ENCODE results near the gene ECT2L.

DNA sequence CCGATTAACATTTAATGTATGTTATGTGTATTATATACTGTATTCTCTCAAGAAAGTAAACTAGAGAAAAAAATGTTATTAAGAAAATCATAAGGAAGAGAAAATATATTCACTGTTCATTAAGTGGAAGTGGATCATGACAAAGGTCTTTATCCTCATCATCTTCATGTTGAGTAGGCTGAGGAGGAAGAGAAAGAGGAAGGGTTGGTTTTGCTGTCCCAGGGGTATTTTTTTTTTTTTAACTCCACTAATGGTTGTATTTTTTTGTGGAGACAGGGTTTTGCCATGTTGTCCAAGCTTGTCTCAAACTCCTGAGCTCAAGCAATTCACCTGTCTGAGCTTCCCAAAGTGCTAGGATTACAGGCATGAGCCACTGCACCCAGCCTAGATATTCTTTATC is 11.0 kb downstream of the ECT2L start:
- TF ChIP-seq, protein P1, sequence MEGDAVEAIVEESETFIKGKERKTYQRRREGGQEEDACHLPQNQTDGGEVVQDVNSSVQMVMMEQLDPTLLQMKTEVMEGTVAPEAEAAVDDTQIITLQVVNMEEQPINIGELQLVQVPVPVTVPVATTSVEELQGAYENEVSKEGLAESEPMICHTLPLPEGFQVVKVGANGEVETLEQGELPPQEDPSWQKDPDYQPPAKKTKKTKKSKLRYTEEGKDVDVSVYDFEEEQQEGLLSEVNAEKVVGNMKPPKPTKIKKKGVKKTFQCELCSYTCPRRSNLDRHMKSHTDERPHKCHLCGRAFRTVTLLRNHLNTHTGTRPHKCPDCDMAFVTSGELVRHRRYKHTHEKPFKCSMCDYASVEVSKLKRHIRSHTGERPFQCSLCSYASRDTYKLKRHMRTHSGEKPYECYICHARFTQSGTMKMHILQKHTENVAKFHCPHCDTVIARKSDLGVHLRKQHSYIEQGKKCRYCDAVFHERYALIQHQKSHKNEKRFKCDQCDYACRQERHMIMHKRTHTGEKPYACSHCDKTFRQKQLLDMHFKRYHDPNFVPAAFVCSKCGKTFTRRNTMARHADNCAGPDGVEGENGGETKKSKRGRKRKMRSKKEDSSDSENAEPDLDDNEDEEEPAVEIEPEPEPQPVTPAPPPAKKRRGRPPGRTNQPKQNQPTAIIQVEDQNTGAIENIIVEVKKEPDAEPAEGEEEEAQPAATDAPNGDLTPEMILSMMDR (conservative IDR thresholded peaks at IDR 0.05) = no peak
- no peak for TF ChIP-seq EZH2 (IDR thresholded peaks at IDR 0.05; ENCODE audit: low read depth)

Measured in PC-9 (cell line).